ENCODE data around the gene MCTP2.
"Not testable (repeated sequence)": the region's sequence is repeated elsewhere in the genome, so short reads cannot be mapped to it uniquely, and the experiment has no call there.

MCTP2 gene

GRCh38 chr15:94487635-94488034 lies 256.3 kb downstream of the MCTP2 start:
- DNase-seq (ENCODE audit: insufficient read length, low spot score) (no peak), FAIRE-seq (no peak)
- no peak for TF ChIP-seq POLR2A (IDR thresholded peaks at IDR 0.05; ENCODE audit: low read depth, low read length)

DNA sequence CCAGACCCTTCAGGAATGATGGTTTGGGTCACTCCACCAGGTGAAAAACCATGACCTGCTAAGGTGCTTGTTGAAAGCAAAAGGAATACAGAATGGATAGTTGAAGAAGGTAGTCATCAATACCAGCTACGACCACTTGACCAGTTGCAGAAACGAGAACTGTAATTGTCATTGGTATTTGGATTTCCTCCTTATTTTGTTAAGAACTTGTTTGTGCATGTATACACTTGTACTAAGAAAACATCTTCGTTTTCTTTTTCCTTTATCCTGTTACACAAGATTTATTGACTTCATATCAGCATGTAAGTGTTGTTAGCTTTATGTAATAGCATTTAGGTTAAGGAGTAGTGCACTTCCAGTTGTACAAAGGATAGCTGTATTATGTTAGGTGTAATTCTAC lies 261.8 kb downstream of the MCTP2 start:
- DNase-seq (ENCODE audit: insufficient read length, low spot score): no peak
- no peak for TF ChIP-seq POLR2A (IDR thresholded peaks at IDR 0.05; ENCODE audit: low read depth, low read length)
- no peak for FAIRE-seq

DNA sequence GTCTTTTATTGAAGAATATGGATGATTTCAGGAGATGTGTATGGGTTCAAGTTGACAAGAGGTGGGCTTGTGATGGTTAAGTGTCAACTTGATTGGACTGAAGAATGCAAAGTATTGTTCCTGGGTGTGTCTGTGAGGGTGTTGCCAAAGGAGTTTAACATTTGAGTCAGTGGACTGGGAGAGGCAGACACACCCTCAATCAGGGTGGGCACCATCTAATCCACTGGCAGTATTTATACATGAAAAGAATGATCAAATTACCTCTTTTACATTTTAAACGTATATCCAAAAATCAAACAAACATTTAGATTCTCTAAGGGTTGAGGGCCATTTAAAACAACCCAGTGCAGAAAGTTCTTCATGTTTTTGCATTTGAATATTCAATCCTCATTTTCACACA lies 262.2 kb downstream of the MCTP2 start:
- DNase-seq (ENCODE audit: insufficient read length, low spot score); FAIRE-seq: not testable (repeated sequence)

- FAIRE-seq (no peak), DNase-seq (ENCODE audit: insufficient read length, low spot score) (no peak)
- no peak for TF ChIP-seq POLR2A (IDR thresholded peaks at IDR 0.05; ENCODE audit: low read depth, low read length)
Observed at GRCh38 chr15:94494732-94495131, 263.4 kb downstream of the MCTP2 start.

- no peak for DNase-seq (ENCODE audit: insufficient read length, low spot score)
- FAIRE-seq: no peak
- TF ChIP-seq POLR2A (IDR thresholded peaks at IDR 0.05; ENCODE audit: low read depth, low read length): no peak
Observed at GRCh38 chr15:94503293-94503692, 271.9 kb downstream of the MCTP2 start.

- TF ChIP-seq POLR2A (IDR thresholded peaks at IDR 0.05; ENCODE audit: low read depth, low read length): no peak
- FAIRE-seq (no peak), DNase-seq (ENCODE audit: insufficient read length, low spot score) (no peak)
Observed at GRCh38 chr15:94509259-94509658, 277.9 kb downstream of the MCTP2 start.

- FAIRE-seq (no peak), DNase-seq (ENCODE audit: insufficient read length, low spot score) (no peak)
- no peak for TF ChIP-seq POLR2A (IDR thresholded peaks at IDR 0.05; ENCODE audit: low read depth, low read length)
Observed at GRCh38 chr15:94522125-94522524, 290.8 kb downstream of the MCTP2 start.

DNA sequence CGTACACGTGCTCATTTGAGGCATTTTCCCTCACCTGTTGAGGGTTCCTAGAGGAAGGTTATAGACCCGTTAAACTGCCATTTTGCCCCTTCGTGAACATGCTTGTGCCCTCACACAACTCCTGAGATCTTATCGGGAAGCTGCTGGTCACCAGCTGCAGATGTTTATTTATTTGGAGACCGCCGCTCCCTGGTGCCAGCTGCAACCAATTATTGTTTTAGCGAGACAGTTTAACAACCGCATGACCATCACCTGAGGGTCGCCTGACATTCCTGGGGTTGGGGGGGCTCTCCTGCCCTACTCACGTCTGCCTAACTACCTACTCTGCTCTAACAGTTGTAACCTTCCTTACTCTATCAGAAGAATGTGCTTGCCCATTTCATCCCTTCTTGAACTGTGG lies 292.5 kb downstream of the MCTP2 start:
- no peak for FAIRE-seq
- no peak for DNase-seq (ENCODE audit: insufficient read length, low spot score)
- no peak for TF ChIP-seq POLR2A (IDR thresholded peaks at IDR 0.05; ENCODE audit: low read depth, low read length)

DNA sequence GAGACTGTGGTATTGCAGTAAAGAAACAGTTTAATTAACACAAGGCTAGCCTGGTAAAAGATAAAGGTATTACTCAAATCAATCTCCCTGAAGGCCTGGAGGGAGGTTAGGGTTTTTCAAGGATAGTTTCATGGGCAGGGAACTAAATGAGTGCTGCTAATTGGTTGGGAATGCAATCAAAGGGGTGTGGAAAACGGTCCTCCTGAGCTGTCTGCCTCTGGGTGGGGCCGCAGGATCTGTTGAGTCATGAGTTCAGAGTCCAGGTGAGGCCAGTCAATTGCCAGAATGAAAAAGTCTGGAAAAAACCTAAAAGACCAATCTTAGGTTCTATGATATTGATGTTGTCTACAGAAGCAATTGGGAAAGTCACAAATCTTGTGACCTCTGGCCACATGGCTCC lies 293.2 kb downstream of the MCTP2 start:
- DNase-seq (ENCODE audit: insufficient read length, low spot score) (no peak), FAIRE-seq (no peak)
- no peak for TF ChIP-seq POLR2A (IDR thresholded peaks at IDR 0.05; ENCODE audit: low read depth, low read length)

GRCh38 chr15:94526071-94526689 lies 294.8 kb downstream of the MCTP2 start:
- no peak for TF ChIP-seq POLR2A (IDR thresholded peaks at IDR 0.05; ENCODE audit: low read depth, low read length)
- DNase-seq (ENCODE audit: insufficient read length, low spot score) (peak; percentile 6), FAIRE-seq (no peak)

DNA sequence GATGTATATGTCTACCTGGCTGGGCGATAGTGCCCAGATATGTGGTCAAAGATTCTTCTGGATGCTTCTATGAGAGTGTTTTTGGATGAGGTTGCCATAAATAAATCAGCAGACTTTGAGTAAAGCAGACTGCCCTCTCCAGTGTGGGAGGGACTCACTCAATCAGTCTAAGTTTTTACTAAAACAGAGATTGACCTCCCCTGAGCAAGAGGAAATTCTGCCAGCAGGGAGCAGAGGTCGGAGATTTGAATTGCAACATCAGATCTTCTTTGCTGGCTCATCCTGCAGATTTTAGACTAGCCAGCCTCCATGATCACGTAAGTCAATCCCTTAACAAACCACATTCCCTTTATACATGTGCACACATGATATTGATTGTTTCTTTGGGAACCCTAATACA lies 300.9 kb downstream of the MCTP2 start:
- no peak for FAIRE-seq
- no peak for TF ChIP-seq POLR2A (IDR thresholded peaks at IDR 0.05; ENCODE audit: low read depth, low read length)
- no peak for DNase-seq (ENCODE audit: insufficient read length, low spot score)
